HCT116 (cell line): ENCODE measurements around the gene SCN2A.

Source experiments
- CEBPB ChIP-seq: IDR thresholded peaks from 2 replicates; pipeline ENCODE4 v1.6.1; 2012; ENCODE audit warnings: low read depth
- ELF1 ChIP-seq: IDR thresholded peaks from 2 replicates; pipeline ENCODE4 v1.6.1; 2012; ENCODE audit warnings: low read depth, borderline replicate concordance
- EZH2 ChIP-seq: fragments of 200-600 bp; sonication (generic); IDR thresholded peaks from 2 replicates; pipeline ENCODE4 v1.6.1; 2017; ENCODE audit warnings: antibody characterized with exemption, mixed run types
- EZH2phosphoT487 ChIP-seq: fragments of 200-600 bp; IDR thresholded peaks from 2 replicates; pipeline ENCODE4 v1.6.1; 2018; ENCODE audit warnings: antibody characterized with exemption, borderline replicate concordance
- JUND ChIP-seq: IDR thresholded peaks from 2 replicates; pipeline ENCODE4 v1.6.1; 2012
- POLR2A ChIP-seq: IDR thresholded peaks from 2 replicates; pipeline ENCODE4 v1.7.0; 2011; ENCODE audit warnings: borderline replicate concordance; ENCODE audit not compliant: insufficient read depth, insufficient read length; ENCODE audit errors: extremely low read depth
- POLR2AphosphoS5 ChIP-seq: IDR thresholded peaks from 2 replicates; pipeline ENCODE4 v1.6.1; 2011; ENCODE audit warnings: mild to moderate bottlenecking, low read depth, low read length, moderate library complexity
- YY1 ChIP-seq: IDR thresholded peaks from 2 replicates; pipeline ENCODE4 v1.6.1; 2011; ENCODE audit warnings: low read length, low read depth, moderate library complexity, mild to moderate bottlenecking; ENCODE audit not compliant: insufficient replicate concordance; ENCODE audit errors: extremely low read depth
- ZNF274 ChIP-seq: fragments of 200-500 bp; sonication (Bioruptor generic); IDR thresholded peaks from 2 replicates; pipeline ENCODE4 v1.6.1; 2014; ENCODE audit warnings: mild to moderate bottlenecking, low read depth, low read length, inconsistent platforms
- TF ChIP-seq, protein P1 (sequence below): IDR thresholded peaks from 2 replicates; pipeline ENCODE4 v1.6.1; 2012
- TF ChIP-seq, protein P2 (sequence below), 3 experiments: fragments of 200-600 bp in 1 of 3; sonication (generic) in 1 of 3; IDR thresholded peaks in 2 of 3; conservative IDR thresholded peaks in 1 of 3; 2 replicates each; pipeline ENCODE4 v1.5.1; 2012 to 2017; ENCODE audit warnings: low read depth in 2 of 3, low read length in 2 of 3, antibody characterized with exemption in 1 of 3, borderline replicate concordance in 1 of 3, control low read depth in 1 of 3, mild to moderate bottlenecking in 1 of 3, mixed read lengths in 1 of 3, mixed run types in 1 of 3, moderate library complexity in 1 of 3; ENCODE audit not compliant: insufficient read depth in 1 of 3
- TF ChIP-seq, protein P3 (sequence below): IDR thresholded peaks from 2 replicates; pipeline ENCODE4 v1.6.1; 2012

DNA sequence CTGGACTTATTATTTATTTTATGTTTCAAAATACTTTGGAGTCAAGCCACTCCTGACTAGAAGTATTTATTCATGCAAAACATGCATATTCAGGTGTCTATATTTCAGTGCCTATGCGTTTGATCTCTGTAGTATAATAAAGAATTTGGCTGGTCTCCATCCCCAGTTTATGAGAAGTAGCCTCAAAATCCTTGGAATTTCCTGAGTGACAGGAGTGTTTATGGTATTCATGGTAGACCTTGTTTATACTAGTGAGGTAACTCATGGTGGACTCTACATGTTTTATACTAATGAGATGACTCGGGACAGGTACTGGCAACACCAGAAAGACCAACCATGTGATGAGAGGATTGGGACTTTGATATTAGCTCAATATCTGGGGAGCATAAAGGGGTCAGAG, 186.3 kb downstream of the SCN2A start:
- TF ChIP-seq EZH2phosphoT487 (no peak), POLR2A (no peak), EZH2 (no peak), CEBPB (no peak), POLR2AphosphoS5 (no peak), YY1 (no peak), JUND (no peak), ELF1 (no peak), ZNF274 (no peak)
- TF ChIP-seq, protein P1, sequence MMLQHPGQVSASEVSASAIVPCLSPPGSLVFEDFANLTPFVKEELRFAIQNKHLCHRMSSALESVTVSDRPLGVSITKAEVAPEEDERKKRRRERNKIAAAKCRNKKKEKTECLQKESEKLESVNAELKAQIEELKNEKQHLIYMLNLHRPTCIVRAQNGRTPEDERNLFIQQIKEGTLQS = no peak
- TF ChIP-seq, protein P2, sequence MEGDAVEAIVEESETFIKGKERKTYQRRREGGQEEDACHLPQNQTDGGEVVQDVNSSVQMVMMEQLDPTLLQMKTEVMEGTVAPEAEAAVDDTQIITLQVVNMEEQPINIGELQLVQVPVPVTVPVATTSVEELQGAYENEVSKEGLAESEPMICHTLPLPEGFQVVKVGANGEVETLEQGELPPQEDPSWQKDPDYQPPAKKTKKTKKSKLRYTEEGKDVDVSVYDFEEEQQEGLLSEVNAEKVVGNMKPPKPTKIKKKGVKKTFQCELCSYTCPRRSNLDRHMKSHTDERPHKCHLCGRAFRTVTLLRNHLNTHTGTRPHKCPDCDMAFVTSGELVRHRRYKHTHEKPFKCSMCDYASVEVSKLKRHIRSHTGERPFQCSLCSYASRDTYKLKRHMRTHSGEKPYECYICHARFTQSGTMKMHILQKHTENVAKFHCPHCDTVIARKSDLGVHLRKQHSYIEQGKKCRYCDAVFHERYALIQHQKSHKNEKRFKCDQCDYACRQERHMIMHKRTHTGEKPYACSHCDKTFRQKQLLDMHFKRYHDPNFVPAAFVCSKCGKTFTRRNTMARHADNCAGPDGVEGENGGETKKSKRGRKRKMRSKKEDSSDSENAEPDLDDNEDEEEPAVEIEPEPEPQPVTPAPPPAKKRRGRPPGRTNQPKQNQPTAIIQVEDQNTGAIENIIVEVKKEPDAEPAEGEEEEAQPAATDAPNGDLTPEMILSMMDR (IDR thresholded peaks at IDR 0.05 in 2 of 3, conservative IDR thresholded peaks at IDR 0.05 in 1 of 3; ENCODE audit: borderline replicate concordance in 1 of 3, insufficient read depth in 1 of 3, low read depth in 2 of 3, low read length in 2 of 3) = no peak
- TF ChIP-seq, protein P3, sequence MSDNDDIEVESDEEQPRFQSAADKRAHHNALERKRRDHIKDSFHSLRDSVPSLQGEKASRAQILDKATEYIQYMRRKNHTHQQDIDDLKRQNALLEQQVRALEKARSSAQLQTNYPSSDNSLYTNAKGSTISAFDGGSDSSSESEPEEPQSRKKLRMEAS = no peak
